Measurements from ENCODE around the gene PRKAG1. TPM values are rescaled to one million over a fixed set of nuclear protein-coding genes. Genes with fewer than 3 reads are reported as not detected.

The PRKAG1 gene
- total RNA-seq, 4 donors from 2014 or later = 55.9 to 79.9 (median 64.2) TPM

GRCh38 chr12:49036029-49036428, 17.5 kb upstream of the PRKAG1 start:
- Histone ChIP-seq H3K4me1 (peaks cover 0 to 22% (median 0%) of the 10 kb centered on the region in 3 donors), H3K27ac (no peak overlapping the region), H3K9me3 (no peaks in the 10 kb centered on the region), H3K27me3 (no peaks in the 10 kb centered on the region), H3K36me3 (peaks cover 0 to 94% of the 10 kb centered on the region in 2 donors), H3K4me3 (no peak overlapping the region)
- no peak for ATAC-seq
- WGBS, 2 donors (ENCODE audit: low coverage in 1 of 2) = 43 to 82% methylated on average over 2 to 4 of the region's 4 CpGs
- no peak for TF ChIP-seq POLR2AphosphoS5 (IDR thresholded peaks at IDR 0.05)
- no peak for TF ChIP-seq CTCF (IDR thresholded peaks at IDR 0.05)
- TF ChIP-seq POLR2A (IDR thresholded peaks at IDR 0.05) = no peak
- TF ChIP-seq EP300 (IDR thresholded peaks at IDR 0.05) = no peak

GRCh38 chr12:49034286-49034622, 15.7 kb upstream of the PRKAG1 start:
- Histone ChIP-seq H3K27ac (peak overlapping the region in 2 of 4 donors; percentile 15 to 35), H3K36me3 (peaks cover 0 to 88% of the 10 kb centered on the region in 2 donors)
- ATAC-seq = no peak

DNA sequence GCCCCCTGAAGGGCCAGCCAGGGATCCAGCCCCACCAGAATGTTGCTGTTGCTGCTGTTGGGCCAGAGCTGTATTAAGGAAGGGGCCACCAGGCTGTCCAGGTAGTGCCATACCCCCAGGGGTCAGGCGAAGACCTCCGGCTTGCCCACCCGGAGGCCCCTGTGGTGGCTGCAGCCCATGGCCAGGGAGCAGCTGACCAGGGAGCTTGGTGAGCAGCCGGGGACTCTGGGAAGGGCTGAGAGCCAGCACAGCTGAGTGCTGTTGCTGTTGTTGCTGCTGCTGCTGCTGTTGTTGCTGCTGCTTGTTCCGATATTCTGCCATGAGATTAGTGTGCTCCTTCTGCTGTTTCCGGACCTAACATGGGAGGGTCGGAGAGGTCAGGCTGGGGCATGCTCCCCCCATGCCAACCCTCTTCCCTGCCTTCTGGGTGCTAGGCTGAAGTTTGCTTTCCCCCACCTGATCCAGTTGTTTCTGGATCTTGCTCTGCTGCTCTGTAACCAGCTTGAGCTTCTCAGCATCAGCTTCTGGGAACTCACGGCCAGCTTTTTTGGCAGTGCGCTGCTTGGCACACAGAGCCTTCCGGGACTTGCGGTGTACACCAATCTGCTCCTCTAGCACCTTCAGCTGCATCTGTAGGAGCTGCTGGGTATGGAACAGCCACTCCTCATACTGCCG, 15.2 kb upstream of the PRKAG1 start:
- no peak for ATAC-seq
- Histone ChIP-seq H3K4me1 (peaks cover 0 to 22% (median 0%) of the 10 kb centered on the region in 3 donors), H3K27me3 (no peaks in the 10 kb centered on the region), H3K27ac (peak overlapping the region in 3 of 4 donors; percentile 15 to 36 (median 35)), H3K36me3 (peaks cover 0 to 88% of the 10 kb centered on the region in 2 donors), H3K9me3 (no peaks in the 10 kb centered on the region), H3K4me3 (no peak overlapping the region)
- TF ChIP-seq CTCF (IDR thresholded peaks at IDR 0.05) (no peak), POLR2A (IDR thresholded peaks at IDR 0.05) (no peak), POLR2AphosphoS5 (IDR thresholded peaks at IDR 0.05) (no peak), EP300 (IDR thresholded peaks at IDR 0.05) (no peak)
- 33 to 53% methylated on average over 3 to 4 of the region's 12 CpGs for WGBS, 2 donors (ENCODE audit: low coverage in 1 of 2)

More at GRCh38 chr12:49034286-49034622, 15.7 kb upstream of the PRKAG1 start:
- no peak for TF ChIP-seq CTCF (IDR thresholded peaks at IDR 0.05)
- no CpG with 5 or more reads among the region's 4 CpGs for WGBS, 2 donors (ENCODE audit: low coverage in 1 of 2)
- H3K27me3 ChIP-seq = no peaks in the 10 kb centered on the region
- peaks cover 0 to 22% (median 0%) of the 10 kb centered on the region in 3 donors for H3K4me1 ChIP-seq
- no peaks in the 10 kb centered on the region for H3K9me3 ChIP-seq
- no peak overlapping the region for H3K4me3 ChIP-seq

GRCh38 chr12:49032679-49033447, 14.3 kb upstream of the PRKAG1 start:
- Histone ChIP-seq H3K27me3 (no peaks in the 10 kb centered on the region), H3K4me1 (peaks cover 0 to 22% (median 0%) of the 10 kb centered on the region in 3 donors), H3K4me3 (no peak overlapping the region), H3K9me3 (no peaks in the 10 kb centered on the region), H3K36me3 (peaks cover 0 to 88% of the 10 kb centered on the region in 2 donors), H3K27ac (peak overlapping the region in 1 of 4 donors; percentile 35)
- TF ChIP-seq POLR2AphosphoS5 (IDR thresholded peaks at IDR 0.05) (no peak), POLR2A (IDR thresholded peaks at IDR 0.05) (no peak), CTCF (IDR thresholded peaks at IDR 0.05) (no peak)
- no peak for ATAC-seq
- WGBS, 2 donors (ENCODE audit: low coverage in 1 of 2) = 20 to 80% methylated on average over 1 of the region's 3 CpGs

Data from gastroesophageal sphincter (tissue), 4 donors.